ENCODE results near the gene IFT25. TPM values are rescaled to one million over a fixed set of nuclear protein-coding genes. Genes with fewer than 3 reads are reported as not detected.

IFT25 gene
- total RNA-seq, 1 donor: 30.2 TPM

DNA sequence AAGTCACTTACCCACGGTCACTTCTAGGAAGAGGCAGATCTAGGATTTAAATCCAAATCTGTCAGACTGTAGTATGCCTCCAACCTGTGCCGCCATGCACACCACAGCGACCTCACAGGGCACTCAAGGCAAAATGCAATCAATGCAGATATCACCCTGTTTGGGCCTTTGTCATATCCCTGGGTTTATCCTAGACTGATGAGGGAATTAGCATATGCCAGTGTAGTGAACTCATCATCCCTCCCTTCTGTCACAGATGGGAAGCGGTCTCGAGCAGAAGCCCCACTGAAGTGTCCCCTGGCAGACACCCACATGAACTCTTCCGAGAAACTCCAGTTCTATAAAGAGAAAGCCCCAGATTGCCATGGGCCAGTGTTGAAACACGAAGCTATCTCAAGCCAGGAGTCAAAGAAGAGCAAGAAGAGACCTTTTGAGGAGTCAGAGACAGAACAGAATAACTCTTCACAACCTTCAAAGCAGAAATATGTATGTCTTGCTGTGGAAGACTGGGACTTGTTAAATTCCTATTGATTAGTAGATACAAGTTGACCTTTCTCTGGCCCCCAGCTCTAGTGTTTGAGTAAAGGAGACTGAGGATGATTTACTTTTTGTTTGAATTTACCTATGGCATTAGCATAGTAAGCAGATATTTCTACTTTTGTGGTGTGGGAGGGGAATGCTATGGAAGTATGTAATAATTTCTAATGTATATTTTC, 22.1 kb upstream of the IFT25 start:
- no peak for DNase-seq (ENCODE audit: low read depth)
- TF ChIP-seq, protein P1, sequence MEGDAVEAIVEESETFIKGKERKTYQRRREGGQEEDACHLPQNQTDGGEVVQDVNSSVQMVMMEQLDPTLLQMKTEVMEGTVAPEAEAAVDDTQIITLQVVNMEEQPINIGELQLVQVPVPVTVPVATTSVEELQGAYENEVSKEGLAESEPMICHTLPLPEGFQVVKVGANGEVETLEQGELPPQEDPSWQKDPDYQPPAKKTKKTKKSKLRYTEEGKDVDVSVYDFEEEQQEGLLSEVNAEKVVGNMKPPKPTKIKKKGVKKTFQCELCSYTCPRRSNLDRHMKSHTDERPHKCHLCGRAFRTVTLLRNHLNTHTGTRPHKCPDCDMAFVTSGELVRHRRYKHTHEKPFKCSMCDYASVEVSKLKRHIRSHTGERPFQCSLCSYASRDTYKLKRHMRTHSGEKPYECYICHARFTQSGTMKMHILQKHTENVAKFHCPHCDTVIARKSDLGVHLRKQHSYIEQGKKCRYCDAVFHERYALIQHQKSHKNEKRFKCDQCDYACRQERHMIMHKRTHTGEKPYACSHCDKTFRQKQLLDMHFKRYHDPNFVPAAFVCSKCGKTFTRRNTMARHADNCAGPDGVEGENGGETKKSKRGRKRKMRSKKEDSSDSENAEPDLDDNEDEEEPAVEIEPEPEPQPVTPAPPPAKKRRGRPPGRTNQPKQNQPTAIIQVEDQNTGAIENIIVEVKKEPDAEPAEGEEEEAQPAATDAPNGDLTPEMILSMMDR (IDR thresholded peaks at IDR 0.05; ENCODE audit: insufficient read depth, low read depth, low read length): no peak
- H3K4me3 ChIP-seq (ENCODE audit: low read depth, low read length): no peak overlapping the region

DNA sequence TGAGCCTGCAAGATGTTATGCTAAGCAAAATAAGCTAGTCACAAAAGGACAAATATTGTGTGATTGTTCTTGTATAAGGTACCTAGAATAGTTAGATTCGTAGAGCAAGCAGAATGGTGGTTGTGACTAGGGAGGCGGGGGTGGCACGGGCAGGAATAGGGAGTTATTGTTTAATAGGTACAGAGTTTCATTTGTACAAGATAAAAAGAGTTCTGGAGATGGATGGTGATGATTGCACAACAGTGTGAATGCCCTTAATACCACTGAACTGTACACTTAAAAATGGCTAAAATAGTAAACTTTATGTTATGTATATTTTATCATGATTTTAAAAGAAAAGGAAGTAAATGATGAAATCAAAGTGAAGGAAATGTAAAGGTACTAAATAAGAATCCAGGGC, 21.3 kb upstream of the IFT25 start:
- no peak for DNase-seq (ENCODE audit: low read depth)
- TF ChIP-seq, protein P1 (IDR thresholded peaks at IDR 0.05; ENCODE audit: insufficient read depth, low read depth, low read length): no peak
- H3K4me3 ChIP-seq (ENCODE audit: low read depth, low read length): no peak overlapping the region

DNA sequence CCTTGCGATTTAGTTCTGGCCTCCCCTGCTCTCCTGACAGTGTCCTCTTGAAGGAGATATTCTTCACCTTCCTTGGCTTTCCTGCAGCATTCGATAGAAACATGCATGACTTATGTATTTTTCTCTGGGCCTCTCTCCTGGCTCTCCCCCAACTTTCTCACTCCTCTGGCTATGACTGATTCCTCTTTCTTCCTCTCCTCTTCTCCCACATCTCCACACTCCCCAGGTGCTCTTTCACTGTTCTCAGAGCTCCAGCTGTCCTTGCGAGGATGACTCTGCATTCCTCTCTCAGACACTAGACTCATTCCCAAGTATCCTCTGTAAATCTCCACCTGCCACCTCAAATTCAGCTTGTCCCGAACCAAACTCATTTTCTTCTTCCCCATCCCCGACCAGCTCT, 18.6 kb upstream of the IFT25 start:
- TF ChIP-seq, protein P1 (IDR thresholded peaks at IDR 0.05; ENCODE audit: insufficient read depth, low read depth, low read length): no peak
- H3K4me3 ChIP-seq (ENCODE audit: low read depth, low read length): no peak overlapping the region
- DNase-seq (ENCODE audit: low read depth): no peak

DNA sequence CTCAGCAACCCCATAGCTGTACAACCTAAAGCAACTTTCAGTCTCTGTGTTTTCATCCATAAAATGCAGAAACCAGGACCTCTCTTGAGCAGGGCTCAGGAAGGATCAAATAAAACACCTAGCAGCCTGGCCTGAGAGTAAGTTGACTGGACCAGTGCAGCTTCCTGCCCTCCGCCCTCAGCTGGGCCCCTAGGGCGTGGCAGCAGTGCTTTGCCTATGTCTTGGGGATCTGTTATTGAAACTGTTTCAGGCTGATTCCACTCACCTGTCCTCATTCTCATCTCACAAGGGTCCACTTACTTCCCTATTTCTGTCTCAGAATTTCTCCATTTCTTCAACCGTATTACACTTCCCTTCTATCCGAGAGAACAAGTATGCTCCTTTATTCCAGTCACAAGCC, 18.0 kb upstream of the IFT25 start:
- no peak for DNase-seq (ENCODE audit: low read depth)
- no peak overlapping the region for H3K4me3 ChIP-seq (ENCODE audit: low read depth, low read length)
- TF ChIP-seq, protein P1 (IDR thresholded peaks at IDR 0.05; ENCODE audit: insufficient read depth, low read depth, low read length): no peak

DNA sequence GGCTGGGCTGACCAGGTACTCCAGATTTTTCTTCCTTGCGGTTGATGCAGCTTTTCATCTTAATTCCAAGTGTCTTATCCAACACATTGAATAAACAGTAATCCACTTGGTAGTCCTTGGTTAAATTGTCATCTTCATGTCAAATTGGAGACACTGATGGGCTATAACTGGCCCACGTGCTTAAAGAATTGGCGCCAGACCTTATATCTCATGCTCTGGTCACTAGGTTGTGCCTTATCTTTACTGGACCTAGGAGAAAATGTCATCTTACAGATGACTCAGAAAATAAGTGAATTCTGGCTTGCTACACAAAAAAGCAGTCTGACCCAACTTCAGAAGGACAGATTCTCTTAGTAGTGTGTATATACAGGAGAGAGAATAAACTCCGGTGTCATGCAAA, 16.9 kb upstream of the IFT25 start:
- no peak overlapping the region for H3K4me3 ChIP-seq (ENCODE audit: low read depth, low read length)
- DNase-seq (ENCODE audit: low read depth): no peak
- TF ChIP-seq, protein P1 (IDR thresholded peaks at IDR 0.05; ENCODE audit: insufficient read depth, low read depth, low read length): no peak

DNA sequence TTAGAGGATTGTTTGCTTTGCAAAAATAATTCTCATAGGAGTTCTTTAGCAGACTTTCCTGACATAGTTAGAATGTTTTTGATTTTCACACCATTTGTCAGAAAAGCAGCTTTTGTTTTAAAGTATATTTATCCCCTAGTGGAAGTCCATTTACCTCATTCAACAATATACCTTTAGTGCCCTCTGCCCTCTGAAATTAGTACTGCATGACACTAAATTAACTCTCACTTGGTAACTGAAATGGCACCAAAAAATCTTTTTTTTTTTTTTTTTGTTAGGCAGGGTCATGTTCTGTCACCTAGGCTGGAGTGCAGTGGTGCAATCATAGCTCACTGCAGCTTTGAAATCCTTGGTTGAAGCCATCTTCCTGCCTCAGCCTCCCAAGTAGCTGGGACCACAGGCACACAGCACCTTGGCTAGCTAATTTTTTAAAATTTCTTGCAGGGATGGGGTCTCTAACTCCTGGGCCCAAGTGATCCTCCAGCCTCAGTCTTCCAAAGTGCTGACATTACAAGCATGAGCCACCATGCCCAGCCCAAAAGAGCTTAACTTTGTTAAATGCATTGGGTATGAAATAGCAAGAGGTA, 14.3 kb upstream of the IFT25 start:
- TF ChIP-seq, protein P1 (IDR thresholded peaks at IDR 0.05; ENCODE audit: insufficient read depth, low read depth, low read length): peak; percentile 47
- DNase-seq (ENCODE audit: low read depth): peak; percentile 28
- H3K4me3 ChIP-seq (ENCODE audit: low read depth, low read length): no peak overlapping the region
